GM18498 (cell line): Measurements from ENCODE around the gene TENM3.

Experiments used
- ATAC-seq: cut with Tn5 transposase; IDR thresholded peaks from one replicate; pipeline ENCODE4 v1.9.1; 2021; ENCODE audit warnings: mild to moderate bottlenecking, moderate library complexity; ENCODE audit not compliant: unreplicated experiment

TENM3 gene

GRCh38 chr4:182649698-182650477, 406.7 kb downstream of the TENM3 start:
- no peak for ATAC-seq

- no peak for ATAC-seq
Observed at GRCh38 chr4:182653596-182653995, 410.4 kb downstream of the TENM3 start.

DNA sequence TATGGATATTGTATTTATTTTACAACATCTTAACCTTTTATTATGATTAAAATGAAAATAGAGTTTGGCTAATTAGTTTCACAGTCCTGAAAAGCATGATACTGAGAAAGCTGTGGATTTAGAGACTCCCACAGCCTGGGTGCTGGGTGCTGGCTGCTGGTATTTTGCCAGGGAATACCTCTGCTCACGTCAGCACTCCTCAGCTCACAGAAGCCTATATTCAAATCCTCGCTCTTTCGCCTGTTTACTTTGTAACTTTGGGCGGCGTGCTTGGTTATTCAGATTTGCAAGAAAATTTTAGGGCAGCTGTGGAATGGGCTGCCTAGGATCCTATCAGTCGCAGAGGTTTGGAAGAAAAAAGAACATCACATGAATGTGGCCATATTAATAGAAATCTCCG, 412.1 kb downstream of the TENM3 start:
- no peak for ATAC-seq

GRCh38 chr4:182662551-182662950, 419.3 kb downstream of the TENM3 start:
- no peak for ATAC-seq

DNA sequence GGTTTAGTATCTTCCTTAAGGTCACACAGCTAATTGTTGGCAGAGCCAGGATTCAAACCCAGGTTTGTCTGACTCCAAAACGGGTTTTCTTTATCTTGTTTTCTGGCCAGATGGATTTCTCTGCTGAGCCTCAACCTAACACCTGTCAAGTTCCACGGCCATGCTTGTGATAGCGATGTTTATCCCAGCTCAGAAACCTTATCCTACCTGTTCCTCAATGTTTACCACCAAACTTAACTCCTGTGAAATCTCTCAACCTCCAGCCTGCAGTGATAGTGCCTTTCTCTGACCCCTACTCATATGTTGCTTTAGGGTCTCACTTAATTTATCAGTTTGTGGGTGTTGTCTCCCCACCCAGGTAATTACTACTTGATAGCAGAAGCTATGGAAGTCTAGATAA, 428.0 kb downstream of the TENM3 start:
- ATAC-seq = no peak

GRCh38 chr4:182671749-182672148, 428.5 kb downstream of the TENM3 start:
- ATAC-seq = no peak

- no peak for ATAC-seq
Observed at GRCh38 chr4:182678590-182678989, 435.4 kb downstream of the TENM3 start.

DNA sequence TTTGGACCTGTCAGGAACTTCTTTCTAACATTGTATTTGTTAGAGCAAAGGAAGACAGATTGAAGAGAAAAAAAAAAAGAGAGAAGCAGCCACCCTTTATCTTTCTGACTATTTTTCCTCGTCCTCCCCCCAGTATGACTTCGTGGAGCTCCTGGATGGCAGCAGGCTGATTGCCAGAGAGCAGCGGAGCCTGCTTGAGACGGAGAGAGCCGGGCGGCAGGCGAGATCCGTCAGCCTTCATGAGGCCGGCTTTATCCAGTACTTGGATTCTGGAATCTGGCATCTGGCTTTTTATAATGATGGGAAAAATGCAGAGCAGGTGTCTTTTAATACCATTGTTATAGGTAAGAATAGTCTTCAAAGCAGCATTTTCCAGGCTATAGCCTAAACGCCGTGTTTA, 436.3 kb downstream of the TENM3 start:
- no peak for ATAC-seq

- ATAC-seq = no peak
Observed at GRCh38 chr4:182680234-182680653, 437.0 kb downstream of the TENM3 start.

DNA sequence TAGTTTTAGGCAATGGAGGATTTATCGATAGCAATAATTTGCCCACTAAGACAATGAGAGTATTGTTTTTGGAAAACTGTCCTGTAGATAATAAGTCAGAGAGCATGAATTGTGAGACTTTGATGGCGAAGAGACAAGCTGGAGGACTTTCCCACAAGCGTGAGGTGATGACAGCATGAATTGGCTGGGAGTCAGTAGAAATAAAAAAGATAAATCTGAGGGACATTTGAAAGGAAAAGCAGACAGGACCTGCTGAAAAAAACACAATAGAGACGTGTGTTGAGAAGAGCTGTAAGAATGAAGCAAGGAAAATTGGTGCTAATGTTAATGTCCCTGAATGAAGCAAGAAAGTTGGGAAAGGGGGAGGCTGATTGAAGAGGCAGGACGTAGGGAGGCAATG, 440.5 kb downstream of the TENM3 start:
- no peak for ATAC-seq

- no peak for ATAC-seq
Observed at GRCh38 chr4:182684796-182685195, 441.6 kb downstream of the TENM3 start.

- ATAC-seq = no peak
Observed at GRCh38 chr4:182688081-182688480, 444.9 kb downstream of the TENM3 start.

- ATAC-seq = no peak
Observed at GRCh38 chr4:182694551-182694950, 451.3 kb downstream of the TENM3 start.

- no peak for ATAC-seq
Observed at GRCh38 chr4:182695009-182695408, 451.8 kb downstream of the TENM3 start.

- ATAC-seq = no peak
Observed at GRCh38 chr4:182695842-182696241, 452.6 kb downstream of the TENM3 start.

DNA sequence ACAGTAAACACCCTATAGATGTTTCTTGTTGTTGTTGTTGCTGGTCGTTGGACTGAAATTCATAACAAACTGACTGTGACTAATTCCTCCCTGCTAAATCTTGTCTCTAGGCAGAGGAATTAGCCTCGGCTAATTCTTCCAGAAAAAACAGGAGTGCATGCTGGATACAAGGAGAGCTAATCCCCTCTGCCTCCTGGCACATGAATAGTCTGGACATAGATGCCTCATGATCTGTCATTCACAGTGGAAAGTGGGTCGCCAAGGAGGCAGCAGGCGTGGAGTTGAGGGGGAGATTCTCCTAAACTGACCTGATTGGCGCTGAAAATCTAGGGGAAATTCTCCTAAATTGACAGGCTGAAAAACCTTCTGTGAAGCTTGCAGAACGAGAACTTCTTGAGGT, 453.9 kb downstream of the TENM3 start:
- no peak for ATAC-seq

DNA sequence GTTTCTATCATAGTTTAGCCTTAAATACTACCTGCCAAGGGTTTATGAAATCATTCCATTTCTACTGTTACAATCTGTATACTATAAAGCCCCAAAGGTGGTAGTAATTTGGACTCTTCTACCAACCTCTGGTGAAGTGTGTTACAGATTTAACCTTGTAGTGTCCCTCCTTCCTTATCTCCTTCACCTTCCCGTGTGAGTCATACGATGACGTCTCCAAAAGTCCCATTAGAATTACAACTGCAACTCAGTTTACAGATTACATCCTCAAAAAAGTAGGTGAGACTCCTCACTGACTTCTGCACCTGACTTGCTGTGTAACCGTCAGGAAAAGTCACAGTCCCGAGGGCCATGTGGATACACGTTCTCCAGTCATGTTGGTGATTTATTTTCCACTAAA, 455.0 kb downstream of the TENM3 start:
- no peak for ATAC-seq

DNA sequence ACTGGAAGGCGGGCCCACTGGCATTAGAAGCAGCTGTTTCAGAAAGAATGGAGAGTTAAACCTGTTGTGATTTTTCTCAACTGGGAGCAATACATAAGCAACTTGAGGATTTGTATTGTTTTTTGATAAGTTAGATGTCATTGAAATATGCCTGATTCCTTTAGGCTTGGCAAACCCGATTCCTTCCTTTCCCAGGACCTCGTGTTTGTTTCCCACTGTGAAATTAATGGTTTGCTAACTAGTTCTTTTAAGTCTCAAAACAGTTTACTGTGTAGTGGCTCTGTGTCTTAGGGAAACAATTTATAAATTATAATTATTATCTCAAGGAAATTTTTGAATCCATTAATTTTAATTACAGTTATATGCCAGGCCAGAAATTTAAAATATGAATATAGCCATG, 456.0 kb downstream of the TENM3 start:
- no peak for ATAC-seq

GRCh38 chr4:182699795-182700194, 456.6 kb downstream of the TENM3 start:
- ATAC-seq = no peak

- no peak for ATAC-seq
Observed at GRCh38 chr4:182700362-182701160, 457.4 kb downstream of the TENM3 start.

DNA sequence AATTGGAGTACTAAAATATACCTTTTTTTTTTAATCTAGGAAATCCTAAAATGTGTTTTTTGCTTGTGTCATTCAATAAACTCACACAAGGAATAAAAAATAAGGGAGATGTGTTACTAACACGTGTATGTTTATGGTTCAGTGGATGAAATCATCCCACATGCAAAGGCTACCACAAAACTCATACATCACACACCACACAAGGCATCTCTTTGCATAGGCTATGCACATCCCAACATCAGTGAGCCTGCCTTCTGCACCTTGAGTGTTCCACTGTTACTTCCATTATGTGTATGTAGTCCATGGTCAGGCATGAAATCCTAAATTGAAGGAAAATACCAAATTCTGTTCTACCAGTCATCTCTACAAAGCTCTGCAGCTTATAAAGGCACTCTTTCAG, 460.9 kb downstream of the TENM3 start:
- no peak for ATAC-seq

GRCh38 chr4:182704948-182705347, 461.7 kb downstream of the TENM3 start:
- no peak for ATAC-seq
